DMS53 treated with DMSO at 0.1 percent for 48 hours (cell line): ENCODE data around the gene CREB5.
"Not testable (repeated sequence)": the region's sequence is repeated elsewhere in the genome, so short reads cannot be mapped to it uniquely, and the experiment has no call there.

Source experiments
- DNase-seq: peaks from one replicate; lab custom pipeline; 2025; ENCODE audit not compliant: unreplicated experiment; lab: John Stamatoyannopoulos, UW

The CREB5 gene

DNA sequence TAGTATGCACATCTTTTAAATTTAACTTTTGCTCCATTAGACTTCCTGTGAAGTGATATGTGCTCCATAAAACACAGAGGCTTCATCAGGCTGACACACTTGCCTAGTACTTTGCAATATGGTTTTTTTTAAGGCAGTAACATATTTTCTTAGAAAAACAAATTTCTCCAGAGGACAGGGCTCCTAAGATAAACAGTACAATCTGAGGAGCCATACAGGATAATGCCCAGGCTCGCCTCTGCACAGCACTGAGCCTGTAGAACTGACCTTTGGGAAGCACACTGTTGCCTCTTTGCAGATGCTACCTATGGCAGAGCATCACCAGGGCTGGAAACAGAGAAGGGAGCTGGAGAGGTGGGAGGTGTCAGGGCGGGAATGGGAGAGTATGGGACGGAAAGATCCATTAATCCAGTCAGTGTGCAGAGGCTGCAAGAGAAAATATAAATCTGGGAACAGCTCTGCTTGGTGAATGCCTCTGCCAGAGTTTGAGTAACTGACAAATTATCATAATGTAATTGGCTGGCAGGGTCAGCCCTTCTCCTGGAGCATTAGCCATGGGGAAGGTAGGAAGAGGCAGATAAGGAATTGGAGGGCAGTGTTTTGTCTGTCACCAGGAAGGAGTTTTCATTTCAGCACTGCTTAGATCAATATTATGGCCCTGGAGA is 132.3 kb downstream of the CREB5 start:
- no peak for DNase-seq

DNA sequence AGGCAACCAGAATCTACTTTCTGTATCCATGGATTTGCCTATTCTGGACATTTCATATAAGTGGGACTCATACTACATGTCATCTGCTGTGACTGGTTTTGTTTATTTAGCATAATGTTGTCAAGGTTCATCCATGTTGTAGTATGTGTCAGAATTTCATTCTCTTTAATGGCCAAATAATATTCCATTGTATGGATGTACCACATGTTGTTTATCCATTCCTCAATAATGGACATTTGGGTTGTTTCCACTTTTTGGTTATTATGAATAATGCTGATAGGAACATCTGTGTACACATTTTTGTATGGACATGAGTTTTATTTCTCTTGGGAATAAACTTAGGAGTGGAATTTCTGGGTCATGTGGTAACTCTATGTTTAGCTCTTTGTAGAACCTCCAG is 133.7 kb downstream of the CREB5 start:
- DNase-seq: no peak

GRCh38 chr7:28547115-28547514 is 134.8 kb downstream of the CREB5 start:
- DNase-seq: no peak

DNA sequence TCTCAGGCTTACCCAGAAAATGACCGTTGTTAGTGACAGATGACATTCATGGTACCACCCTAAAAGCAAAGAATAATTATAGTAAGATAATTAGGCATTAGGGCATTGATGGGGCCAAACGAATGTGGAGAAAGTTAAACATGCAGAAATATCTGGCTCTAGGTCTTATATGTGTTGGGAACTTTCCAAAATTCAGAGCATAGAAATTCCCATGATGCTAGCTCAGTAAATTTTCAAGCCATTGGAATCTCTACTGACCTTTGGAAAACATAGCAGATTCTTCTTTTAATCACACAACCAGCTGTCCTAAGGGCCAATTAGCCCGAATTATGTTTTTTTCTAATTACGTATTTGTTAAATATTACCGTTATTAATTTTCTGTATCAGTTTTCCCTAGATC is 136.1 kb downstream of the CREB5 start:
- no peak for DNase-seq

GRCh38 chr7:28549998-28550397 is 137.7 kb downstream of the CREB5 start:
- DNase-seq: no peak

- no peak for DNase-seq
These were observed 138.4 kb downstream of the CREB5 start for GRCh38 chr7:28550580-28551186.

DNA sequence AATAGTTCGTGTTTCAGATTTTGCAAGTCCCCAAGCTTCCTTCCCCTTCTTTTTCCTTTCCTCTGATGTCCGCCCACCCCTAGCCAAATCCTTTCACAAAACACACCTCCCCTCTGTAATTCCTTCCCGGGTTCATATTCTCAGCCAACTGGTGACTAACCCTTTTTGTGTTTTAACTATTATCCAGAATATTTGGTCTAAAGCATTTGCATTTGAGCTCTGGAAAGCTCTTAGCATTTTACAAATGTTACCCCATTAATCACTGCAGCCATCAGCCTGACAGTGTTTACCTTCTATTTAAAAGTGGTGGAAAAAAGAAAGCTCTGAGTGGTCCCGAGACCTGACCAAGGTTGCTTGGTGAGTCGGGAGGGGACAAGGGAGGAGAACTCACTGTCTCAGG is 139.0 kb downstream of the CREB5 start:
- DNase-seq: no peak

GRCh38 chr7:28551766-28552165 is 139.4 kb downstream of the CREB5 start:
- DNase-seq: not testable (repeated sequence)

DNA sequence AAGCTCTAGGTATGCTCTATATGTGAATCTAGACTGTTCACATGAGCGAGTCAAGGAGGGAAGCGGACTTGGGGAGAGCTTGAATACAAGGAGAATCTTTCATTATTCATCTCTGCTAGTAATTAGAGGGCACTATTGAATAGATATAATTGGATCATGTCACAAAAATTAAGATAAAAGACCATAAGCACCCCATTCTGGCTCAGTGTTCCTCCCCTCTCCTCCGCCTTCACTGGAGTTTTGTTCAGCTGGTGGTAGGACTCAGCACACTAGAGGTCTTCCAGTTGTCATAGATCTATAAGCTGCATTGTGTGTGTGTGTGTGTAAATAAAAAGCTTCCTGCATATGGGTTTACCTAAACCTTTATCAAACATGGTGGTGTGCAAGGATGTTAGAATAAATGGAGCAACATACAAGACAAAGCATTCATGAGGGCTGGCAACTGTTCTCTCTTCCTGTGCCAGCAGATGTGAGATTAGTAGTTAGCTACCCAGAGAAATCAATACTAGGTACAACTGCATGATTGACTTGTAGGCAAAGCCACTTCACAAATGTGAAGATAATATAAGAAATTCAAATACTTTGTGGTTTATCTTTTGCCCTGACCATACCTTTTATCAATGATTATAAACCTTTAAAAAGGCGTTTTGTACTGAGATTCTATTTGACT is 142.6 kb downstream of the CREB5 start:
- DNase-seq: peak; percentile 10

GRCh38 chr7:28556025-28556424 is 143.7 kb downstream of the CREB5 start:
- DNase-seq: no peak

DNA sequence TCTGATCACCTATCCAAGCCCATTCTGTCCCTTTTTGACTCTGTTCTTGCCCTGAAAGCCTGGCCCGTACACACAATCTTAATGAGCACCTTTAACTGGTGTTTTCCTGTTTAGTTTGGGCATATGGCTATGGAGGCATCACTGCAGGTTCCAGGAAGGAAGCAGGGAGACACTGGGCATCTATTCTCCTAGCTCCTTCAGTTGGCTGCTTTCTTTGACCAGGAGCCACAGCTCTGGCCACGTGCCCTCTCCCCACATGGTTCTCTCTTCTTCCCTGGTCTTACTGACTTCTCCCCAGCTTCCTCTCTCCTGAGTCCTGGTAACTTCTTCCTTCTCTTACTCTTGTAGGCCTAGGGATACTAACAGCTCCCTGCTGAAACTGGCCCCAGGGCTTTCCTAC is 144.4 kb downstream of the CREB5 start:
- DNase-seq: no peak

- peak; percentile 76 for DNase-seq
These were observed 145.9 kb downstream of the CREB5 start for GRCh38 chr7:28558236-28558635.

DNA sequence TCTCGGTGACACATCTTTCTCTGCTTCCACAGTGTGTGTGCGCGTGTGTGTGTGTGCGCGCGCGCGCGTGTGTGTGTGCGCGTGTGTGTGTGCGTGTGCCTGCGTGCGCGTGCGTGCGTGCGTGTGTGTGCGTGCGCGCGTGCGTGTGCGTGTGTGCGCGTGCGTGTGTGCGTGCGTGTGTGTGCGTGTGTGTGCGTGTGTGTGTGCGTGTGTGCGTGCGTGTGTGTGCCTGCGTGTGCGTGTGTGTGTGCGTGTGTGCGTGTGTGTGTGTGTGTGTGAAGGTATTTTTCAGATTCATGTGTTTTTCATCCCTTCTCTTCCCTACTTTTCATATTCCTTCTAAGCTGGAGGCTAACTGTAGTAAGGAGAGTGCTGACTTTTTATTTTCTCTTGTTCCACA is 148.4 kb downstream of the CREB5 start:
- no peak for DNase-seq

GRCh38 chr7:28564033-28564432 is 151.7 kb downstream of the CREB5 start:
- no peak for DNase-seq

DNA sequence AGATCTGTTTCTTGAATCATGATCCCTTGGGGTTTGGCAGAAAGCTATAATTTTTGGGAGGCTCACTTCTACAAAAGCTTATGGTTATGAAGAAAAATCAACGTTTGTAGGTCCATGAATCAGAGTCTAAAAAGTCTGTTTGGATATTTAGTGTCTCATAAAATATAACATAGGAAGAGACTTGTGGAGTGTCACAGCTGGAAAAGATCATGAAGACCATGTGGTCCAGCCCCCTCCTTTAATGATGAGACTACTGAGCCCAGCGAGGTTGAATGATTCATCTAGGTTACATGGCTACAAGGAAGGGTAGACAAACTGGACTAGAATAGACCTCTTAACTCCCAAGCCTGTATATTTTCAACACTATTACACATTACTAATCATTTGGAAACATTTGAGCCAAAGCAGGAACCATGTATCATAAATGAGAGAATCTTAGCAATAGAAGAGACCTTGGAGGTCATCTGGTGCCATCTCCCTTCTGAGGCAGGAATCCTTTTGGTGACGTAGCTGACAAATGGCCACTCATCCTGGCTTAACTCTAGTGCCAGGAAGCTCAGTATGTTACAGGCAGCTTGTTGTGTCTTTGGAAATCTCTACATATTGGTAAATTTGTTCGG is 152.5 kb downstream of the CREB5 start:
- DNase-seq: no peak

GRCh38 chr7:28565980-28566379 is 153.7 kb downstream of the CREB5 start:
- no peak for DNase-seq

DNA sequence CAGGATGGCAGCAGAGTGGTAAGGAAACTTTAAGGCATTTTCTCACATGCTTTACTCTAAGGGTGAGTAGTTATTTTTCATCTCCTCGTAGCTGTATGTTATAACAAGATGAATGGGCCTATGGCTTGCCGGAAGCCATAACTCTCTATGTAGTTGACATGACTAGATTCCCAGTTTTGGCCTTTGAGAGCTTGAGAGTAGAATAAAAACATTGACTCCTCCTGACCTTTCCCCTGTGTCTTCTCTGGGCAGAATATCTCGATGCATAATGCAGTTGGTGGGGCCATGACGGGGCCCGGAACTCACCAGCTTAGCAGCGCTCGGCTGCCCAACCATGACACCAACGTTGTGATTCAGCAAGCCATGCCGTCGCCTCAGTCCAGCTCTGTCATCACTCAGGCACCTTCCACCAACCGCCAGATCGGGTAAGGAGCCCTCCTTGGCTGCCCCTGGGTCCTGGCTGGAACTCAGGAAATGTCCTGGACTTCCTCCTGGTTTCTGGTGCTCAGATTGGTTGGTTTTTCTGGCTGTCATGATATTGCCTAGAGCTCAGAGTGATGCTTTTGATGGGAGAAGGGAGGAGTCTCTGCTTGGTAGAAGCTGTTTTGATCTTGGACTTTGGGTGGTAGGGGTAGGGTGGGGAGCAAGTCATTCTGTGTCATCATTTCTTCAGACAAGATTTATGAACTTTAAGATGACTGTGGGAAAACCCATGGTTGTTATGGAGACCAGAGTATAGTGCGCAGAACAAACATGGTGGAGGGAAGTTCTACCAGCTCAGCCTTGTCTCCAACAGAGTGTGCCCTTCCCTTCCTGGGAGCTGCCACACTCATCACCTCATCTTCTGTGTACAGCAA is 158.0 kb downstream of the CREB5 start:
- DNase-seq: no peak

GRCh38 chr7:28570970-28571288 is 158.6 kb downstream of the CREB5 start:
- no peak for DNase-seq

DNA sequence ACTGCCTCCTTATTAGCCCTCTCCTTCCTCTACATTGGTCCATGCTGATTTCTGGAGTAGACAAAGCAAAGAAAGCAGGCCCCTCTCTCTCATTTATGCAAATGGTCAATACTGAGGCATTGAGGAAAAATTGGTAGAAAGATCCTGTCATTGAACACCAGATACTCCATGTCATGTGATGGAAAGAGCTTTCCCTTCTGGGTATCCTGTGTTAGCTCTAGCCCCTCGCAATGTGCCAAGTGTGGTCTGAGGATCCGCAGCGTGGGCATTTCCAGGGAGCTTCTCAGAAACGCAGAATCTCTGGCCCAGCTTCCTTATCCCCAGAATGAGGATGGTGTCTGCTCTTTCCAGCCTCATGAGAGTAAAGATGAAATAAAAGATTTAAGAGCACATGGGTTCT is 159.1 kb downstream of the CREB5 start:
- no peak for DNase-seq

DNA sequence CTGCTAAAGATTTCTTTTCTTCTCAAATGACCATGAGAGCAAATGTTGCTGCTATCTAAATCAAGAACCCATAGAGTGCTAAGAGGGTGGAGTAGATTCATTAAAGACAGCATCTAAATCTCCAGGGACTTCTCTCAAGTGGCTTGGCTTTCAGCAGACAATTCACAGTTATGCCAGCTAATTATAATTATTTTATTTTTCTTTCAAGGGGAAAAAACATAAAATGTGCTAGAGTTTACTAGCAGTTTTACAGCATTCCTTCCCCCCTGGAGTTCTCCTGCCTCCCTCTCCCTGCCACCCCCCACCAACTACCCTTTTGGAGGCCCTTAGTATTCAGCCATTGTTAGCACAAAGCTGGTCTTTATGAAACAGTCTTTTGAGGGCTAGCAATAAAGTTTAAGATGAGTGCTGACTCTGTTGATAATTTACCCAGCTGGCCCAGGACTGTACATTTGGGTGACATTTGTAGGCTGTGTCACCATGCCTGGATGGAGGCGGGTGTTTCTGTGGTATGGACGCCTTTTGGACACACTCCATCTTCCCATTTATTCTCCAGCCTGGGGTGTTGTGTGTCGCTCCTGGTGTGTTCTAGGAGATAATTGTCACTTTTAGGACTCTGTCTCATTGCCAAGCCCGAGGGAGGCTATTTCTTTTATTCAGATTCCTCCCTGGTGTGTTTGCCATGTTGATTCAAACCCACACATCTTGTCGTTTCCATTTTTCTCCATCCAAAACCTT is 160.2 kb downstream of the CREB5 start:
- DNase-seq: no peak
